ENCODE data around the gene BMP2K.

- TF ChIP-seq CTCF (conservative IDR thresholded peaks at IDR 0.05 in 1 of 2, IDR thresholded peaks at IDR 0.05 in 1 of 2; ENCODE audit: low read depth in 1 of 2, low read length in 2 of 2) (no peak), EZH2 (IDR thresholded peaks at IDR 0.05; ENCODE audit: low read length, missing control alignments) (no peak)
Measured at GRCh38 chr4:78768452-78769180, 7.5 kb upstream of the BMP2K start.
